Trophoblast cell (in vitro differentiated cells and primary cell): ENCODE results near the gene FNDC3B.
A peak's percentile ranks its signal among the peaks of the same experiment; 100 is the strongest.

Source experiments
- DNase-seq, 2 donors: peaks; one replicate each; pipeline ENCODE4 v3.0.0-alpha.2; 2016
- H2AFZ ChIP-seq: 2 replicates; pipeline ENCODE4 v1.6.1; 2013; ENCODE audit warnings: low read length, moderate library complexity, mild to moderate bottlenecking; ENCODE audit not compliant: insufficient read depth, poor library complexity
- H2AK5ac ChIP-seq: 2 replicates; pipeline ENCODE4 v1.6.1; 2013; ENCODE audit warnings: mild to moderate bottlenecking, low read length
- H2BK120ac ChIP-seq: 2 replicates; pipeline ENCODE4 v1.6.1; 2013; ENCODE audit warnings: low read length, mild to moderate bottlenecking, moderate library complexity; ENCODE audit not compliant: insufficient read depth, poor library complexity
- H2BK12ac ChIP-seq: 2 replicates; pipeline ENCODE4 v1.6.1; 2013; ENCODE audit warnings: mild to moderate bottlenecking, low read length, moderate library complexity
- H2BK5ac ChIP-seq: 2 replicates; pipeline ENCODE4 v1.6.1; 2013; ENCODE audit warnings: low read length, low read depth, moderate library complexity, mild to moderate bottlenecking; ENCODE audit not compliant: poor library complexity
- H3K14ac ChIP-seq: 2 replicates; pipeline ENCODE4 v1.6.1; 2013; ENCODE audit warnings: mild to moderate bottlenecking, low read length
- H3K18ac ChIP-seq: 2 replicates; pipeline ENCODE4 v1.6.1; 2013; ENCODE audit warnings: mild to moderate bottlenecking, low read length
- H3K23ac ChIP-seq: 2 replicates; pipeline ENCODE4 v1.6.1; 2013; ENCODE audit warnings: low read length
- H3K27ac ChIP-seq: 2 replicates; pipeline ENCODE4 v1.5.1; 2013; ENCODE audit warnings: low read depth, mild to moderate bottlenecking, inconsistent platforms, low read length, moderate library complexity
- H3K27me3 ChIP-seq: 2 replicates; pipeline ENCODE4 v1.6.1; 2013; ENCODE audit warnings: inconsistent platforms, mild to moderate bottlenecking, low read length, moderate library complexity; ENCODE audit not compliant: insufficient read depth
- H3K36me3 ChIP-seq, 2 experiments: 1 replicate in 1 of 2; 2 replicates in 1 of 2; pipeline ENCODE4 v1.6.1; 2013; ENCODE audit warnings: low read length in 2 of 2, mild to moderate bottlenecking in 2 of 2, moderate library complexity in 1 of 2; ENCODE audit not compliant: insufficient read depth in 2 of 2, control insufficient read depth in 1 of 2
- H3K4ac ChIP-seq: 2 replicates; pipeline ENCODE4 v1.6.1; 2013; ENCODE audit warnings: low read depth, mild to moderate bottlenecking, low read length, moderate library complexity
- H3K4me1 ChIP-seq, 2 experiments: 1 replicate in 1 of 2; 2 replicates in 1 of 2; pipeline ENCODE4 v1.6.1; 2013; ENCODE audit warnings: low read length in 2 of 2, mild to moderate bottlenecking in 2 of 2, moderate library complexity in 1 of 2; ENCODE audit not compliant: insufficient read depth in 2 of 2, control insufficient read depth in 1 of 2
- H3K4me2 ChIP-seq: 2 replicates; pipeline ENCODE4 v1.6.1; 2013; ENCODE audit warnings: inconsistent platforms, mild to moderate bottlenecking, low read length, moderate library complexity
- H3K4me3 ChIP-seq: 2 replicates; pipeline ENCODE4 v1.5.1; 2013; ENCODE audit warnings: mild to moderate bottlenecking, low read depth, low read length, inconsistent platforms
- H3K79me1 ChIP-seq: one replicate; pipeline ENCODE4 v1.6.1; 2013; ENCODE audit warnings: low read length
- H3K79me2 ChIP-seq: 2 replicates; pipeline ENCODE4 v1.6.1; 2013; ENCODE audit warnings: low read length, mild to moderate bottlenecking; ENCODE audit not compliant: control insufficient read depth, insufficient read depth, poor library complexity
- H3K9ac ChIP-seq: 2 replicates; pipeline ENCODE4 v1.6.1; 2013; ENCODE audit warnings: mild to moderate bottlenecking, low read length
- H3K9me3 ChIP-seq: 2 replicates; pipeline ENCODE4 v1.6.1; 2013; ENCODE audit warnings: low read depth, mild to moderate bottlenecking, control low read depth, inconsistent platforms, low read length; ENCODE audit not compliant: insufficient read depth
- H4K12ac ChIP-seq: 2 replicates; pipeline ENCODE4 v1.6.1; 2013; ENCODE audit warnings: low read depth, mild to moderate bottlenecking, low read length, moderate library complexity
- H4K8ac ChIP-seq: 2 replicates; pipeline ENCODE4 v1.6.1; 2013; ENCODE audit warnings: low read depth, mild to moderate bottlenecking, low read length, moderate library complexity
- H4K91ac ChIP-seq: one replicate; pipeline ENCODE4 v1.6.1; 2013; ENCODE audit warnings: low read depth, mild to moderate bottlenecking, low read length, moderate library complexity
- WGBS: extraction: QIAGEN DNeasy Blood & Tissue Kit; methylation state at CpG from one replicate; pipeline ENCODE4 v1.1.7; 2013; ENCODE audit warnings: missing lambda C conversion rate; ENCODE audit not compliant: insufficient read length, insufficient coverage; ENCODE audit errors: extremely low coverage; 5-methylcytosine and 5-hydroxymethylcytosine counted together

FNDC3B gene

GRCh38 chr3:172132159-172132586, 92.8 kb downstream of the FNDC3B start:
- no peak overlapping the region for H3K18ac ChIP-seq
- H4K12ac ChIP-seq = no peak overlapping the region
- H2AK5ac ChIP-seq = no peak overlapping the region
- H3K27ac ChIP-seq = no peak overlapping the region
- no peak for DNase-seq
- H3K4me3 ChIP-seq = no peak overlapping the region
- H3K14ac ChIP-seq = no peak overlapping the region
- H3K9me3 ChIP-seq = no peaks in the 10 kb centered on the region
- no peak overlapping the region for H3K4ac ChIP-seq
- peaks cover 2% of the 10 kb centered on the region for H3K79me1 ChIP-seq
- no peaks in the 10 kb centered on the region for H3K27me3 ChIP-seq
- H3K79me2 ChIP-seq = peaks cover 1% of the 10 kb centered on the region
- no peak overlapping the region for H2BK120ac ChIP-seq
- no peak overlapping the region for H4K91ac ChIP-seq
- H2BK12ac ChIP-seq = no peak overlapping the region
- peaks cover 2 to 3% of the 10 kb centered on the region in 2 experiments for H3K36me3 ChIP-seq
- H3K4me2 ChIP-seq = no peak overlapping the region
- peaks cover 8 to 24% of the 10 kb centered on the region in 2 experiments for H3K4me1 ChIP-seq
- H3K9ac ChIP-seq = no peak overlapping the region
- no peak overlapping the region for H3K23ac ChIP-seq
- no peak overlapping the region for H4K8ac ChIP-seq
- H2BK5ac ChIP-seq = no peak overlapping the region
- H2AFZ ChIP-seq = no peak overlapping the region
- no CpG with 5 or more reads among the region's 4 CpGs for WGBS

GRCh38 chr3:172132721-172133311, 93.4 kb downstream of the FNDC3B start:
- Histone ChIP-seq H3K79me2 (peaks cover 1% of the 10 kb centered on the region), H3K4ac (no peak overlapping the region), H3K27ac (no peak overlapping the region), H3K18ac (no peak overlapping the region), H2AK5ac (no peak overlapping the region), H2BK120ac (no peak overlapping the region), H3K27me3 (no peaks in the 10 kb centered on the region), H3K9me3 (no peaks in the 10 kb centered on the region), H4K91ac (no peak overlapping the region), H2BK12ac (no peak overlapping the region), H3K4me1 (peaks cover 5 to 22% of the 10 kb centered on the region in 2 experiments), H4K12ac (no peak overlapping the region), H2BK5ac (no peak overlapping the region), H2AFZ (no peak overlapping the region), H3K36me3 (peaks cover 2 to 3% of the 10 kb centered on the region in 2 experiments), H3K9ac (no peak overlapping the region), H4K8ac (no peak overlapping the region), H3K79me1 (peaks cover 2% of the 10 kb centered on the region), H3K4me3 (no peak overlapping the region), H3K23ac (no peak overlapping the region), H3K14ac (no peak overlapping the region), H3K4me2 (no peak overlapping the region)
- DNase-seq = no peak
- WGBS = no CpG with 5 or more reads among the region's 3 CpGs

- WGBS = no CpG with 5 or more reads among the region's 4 CpGs
- H3K4me1 ChIP-seq = peaks cover 5 to 22% of the 10 kb centered on the region in 2 experiments
- no peak overlapping the region for H2BK120ac ChIP-seq
- H3K18ac ChIP-seq = no peak overlapping the region
- no peak overlapping the region for H3K4me2 ChIP-seq
- no peak overlapping the region for H3K14ac ChIP-seq
- no peak overlapping the region for H3K4me3 ChIP-seq
- peaks cover 2 to 3% of the 10 kb centered on the region in 2 experiments for H3K36me3 ChIP-seq
- no peak overlapping the region for H3K9ac ChIP-seq
- H4K12ac ChIP-seq = no peak overlapping the region
- no peak overlapping the region for H3K23ac ChIP-seq
- peaks cover 1% of the 10 kb centered on the region for H3K79me2 ChIP-seq
- H3K9me3 ChIP-seq = no peaks in the 10 kb centered on the region
- H2AK5ac ChIP-seq = peak overlapping the region; percentile 21
- H3K4ac ChIP-seq = no peak overlapping the region
- no peak overlapping the region for H4K8ac ChIP-seq
- no peak for DNase-seq
- H3K27ac ChIP-seq = no peak overlapping the region
- H3K79me1 ChIP-seq = peaks cover 3% of the 10 kb centered on the region
- no peak overlapping the region for H2AFZ ChIP-seq
- no peaks in the 10 kb centered on the region for H3K27me3 ChIP-seq
- H2BK12ac ChIP-seq = no peak overlapping the region
- no peak overlapping the region for H2BK5ac ChIP-seq
- no peak overlapping the region for H4K91ac ChIP-seq
Measured at GRCh38 chr3:172133838-172134237, 94.5 kb downstream of the FNDC3B start.

GRCh38 chr3:172134352-172134751, 95.0 kb downstream of the FNDC3B start:
- Histone ChIP-seq H3K27me3 (no peaks in the 10 kb centered on the region), H3K9me3 (no peaks in the 10 kb centered on the region), H4K91ac (no peak overlapping the region), H3K9ac (no peak overlapping the region), H3K23ac (no peak overlapping the region), H2BK5ac (no peak overlapping the region), H3K4me3 (no peak overlapping the region), H3K14ac (no peak overlapping the region), H3K79me2 (peaks cover 1% of the 10 kb centered on the region), H3K4ac (no peak overlapping the region), H3K4me2 (no peak overlapping the region), H2AFZ (no peak overlapping the region), H3K18ac (no peak overlapping the region), H2BK12ac (no peak overlapping the region), H4K12ac (no peak overlapping the region), H3K4me1 (peaks cover 5 to 20% of the 10 kb centered on the region in 2 experiments), H2BK120ac (no peak overlapping the region), H4K8ac (no peak overlapping the region), H3K36me3 (peaks cover 2 to 3% of the 10 kb centered on the region in 2 experiments), H3K27ac (no peak overlapping the region), H3K79me1 (peaks cover 3% of the 10 kb centered on the region), H2AK5ac (no peak overlapping the region)
- DNase-seq = peak in 1 of 2 donors; percentile 52
- WGBS = no CpG with 5 or more reads among the region's 2 CpGs
